Stimulated activated CD8-positive, alpha-beta memory T cell treated with anti-CD3 and anti-CD28 coated beads, Interleukin-12 subunit alpha, Interleukin-12 subunit beta, amount 100 ng/mL, for 24 hours (primary cell): ENCODE data around the gene MAP6.
"Not testable (repeated sequence)": the region's sequence is repeated elsewhere in the genome, so short reads cannot be mapped to it uniquely, and the experiment has no call there.

Source experiments
- DNase-seq: peaks from one replicate; pipeline ENCODE4 v3.0.0-alpha.2; 2020; ENCODE audit errors: extremely low read depth

Gene MAP6

DNA sequence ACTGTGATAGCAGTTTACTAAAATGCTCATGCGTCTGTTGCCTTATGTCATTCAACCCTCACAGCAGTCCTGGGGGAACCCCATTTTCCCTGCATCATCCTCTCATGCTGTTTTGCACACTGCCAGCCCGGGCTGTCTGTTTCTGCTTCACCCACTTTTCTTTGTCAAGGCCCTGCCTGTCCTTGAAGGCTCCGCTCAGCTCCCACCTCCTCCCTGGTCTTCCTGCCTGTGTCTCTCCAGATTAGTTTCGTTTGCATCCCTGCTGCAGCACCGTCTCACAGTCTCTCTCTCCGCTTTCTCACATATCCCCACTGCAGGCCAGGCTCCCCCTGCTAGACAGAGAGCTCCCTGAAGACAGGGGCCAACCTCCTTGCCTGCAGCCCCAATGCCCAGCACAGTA lies 76.9 kb downstream of the MAP6 start:
- no peak for DNase-seq

DNA sequence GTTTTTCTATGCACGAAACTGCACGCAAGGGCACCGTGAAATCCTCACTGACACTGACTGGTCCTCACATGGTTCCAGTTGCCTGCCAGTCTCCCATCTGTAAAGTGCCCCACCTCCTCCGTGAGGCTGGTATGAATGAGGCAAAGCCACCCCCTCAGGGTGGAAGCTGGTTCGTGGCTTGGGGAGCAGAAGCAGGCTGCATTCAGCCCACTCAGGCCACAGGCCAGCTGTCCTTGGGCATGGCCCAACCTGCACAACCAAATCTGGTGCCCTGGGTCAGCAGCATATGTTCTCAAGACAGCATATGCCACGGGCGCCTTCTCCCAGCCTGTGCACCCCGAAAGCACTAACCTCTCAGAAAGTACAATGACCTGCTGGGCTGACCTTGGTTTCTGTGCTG lies 77.5 kb downstream of the MAP6 start:
- DNase-seq, result no peak

DNA sequence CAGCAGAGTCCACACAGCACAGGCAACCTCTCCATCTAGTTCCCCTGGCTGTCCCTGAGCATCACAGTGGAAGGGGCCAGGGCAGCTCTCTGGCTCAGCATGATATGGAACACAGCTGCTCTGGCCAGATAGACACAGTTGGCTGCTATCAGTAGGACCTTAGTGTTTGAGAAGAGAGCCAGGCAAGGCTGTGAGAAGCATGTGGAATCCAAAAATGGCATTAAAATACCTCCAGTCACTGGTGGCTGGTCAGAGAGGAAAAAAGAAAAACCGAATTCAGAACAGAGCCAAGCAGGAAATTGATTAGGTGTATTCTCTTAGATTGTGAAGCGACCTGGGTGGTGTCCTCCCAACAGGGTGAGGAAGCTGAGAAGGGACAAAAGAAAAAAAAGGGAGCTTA lies 78.9 kb downstream of the MAP6 start:
- no peak for DNase-seq

DNA sequence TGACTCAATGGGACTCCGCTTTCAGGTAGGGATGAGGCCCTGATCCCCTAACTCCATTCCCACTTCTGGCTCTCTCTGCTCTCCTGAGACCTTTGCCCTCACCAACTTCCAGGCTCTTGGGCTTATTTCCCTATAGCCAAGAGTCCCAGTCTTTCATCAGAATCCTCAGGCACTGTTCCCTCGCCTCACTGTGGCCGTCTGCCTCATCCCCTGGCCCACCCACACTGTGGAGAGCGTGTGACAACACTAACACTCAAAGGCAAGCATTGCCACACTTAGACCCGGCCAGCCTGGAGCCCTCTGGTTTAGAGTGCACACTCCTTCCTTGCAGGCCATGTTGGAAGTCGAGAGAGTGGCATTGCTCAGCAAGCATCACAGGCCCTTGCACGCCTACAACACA lies 79.8 kb downstream of the MAP6 start:
- no peak for DNase-seq

DNA sequence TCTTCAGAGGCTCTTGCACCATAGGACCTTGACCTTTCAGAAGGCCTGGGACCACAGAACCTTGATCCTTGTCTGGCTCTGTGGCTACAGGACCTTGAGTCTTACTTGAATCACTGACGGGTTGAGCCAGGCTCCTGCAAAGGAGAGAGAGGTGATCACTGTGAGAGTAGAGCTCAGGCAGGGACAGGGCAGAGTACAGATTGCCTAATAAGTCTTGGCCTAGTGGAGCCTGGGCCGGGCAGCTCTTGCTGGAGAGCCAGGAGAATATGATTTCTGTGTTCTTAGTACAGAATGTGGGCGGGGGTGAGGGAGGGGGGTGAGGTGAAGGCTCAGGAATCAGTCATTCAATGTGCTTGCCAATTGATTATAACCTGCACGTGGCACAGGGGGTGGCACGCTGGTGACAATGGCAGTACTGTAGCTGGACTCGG lies 80.8 kb downstream of the MAP6 start:
- no peak for DNase-seq

DNA sequence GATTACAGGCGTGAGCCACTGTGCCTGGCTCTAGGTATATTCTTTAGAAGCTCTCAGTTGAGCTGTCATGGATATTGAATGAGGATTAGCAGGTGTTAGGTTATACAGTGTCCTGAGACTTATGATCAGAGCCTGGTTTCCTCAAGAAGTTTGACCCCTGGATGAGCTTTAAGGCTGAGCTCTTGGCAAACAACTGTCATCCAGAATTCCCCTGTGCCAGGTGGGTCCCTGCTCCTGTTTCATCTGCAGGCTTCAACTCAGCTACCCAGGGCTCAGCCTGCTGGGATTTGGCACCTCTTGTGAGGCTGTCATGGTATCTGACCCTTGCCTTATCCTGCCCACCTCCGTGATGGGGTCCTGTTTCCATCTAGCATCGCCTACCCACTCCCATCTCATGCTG lies 82.4 kb downstream of the MAP6 start:
- no peak for DNase-seq

DNA sequence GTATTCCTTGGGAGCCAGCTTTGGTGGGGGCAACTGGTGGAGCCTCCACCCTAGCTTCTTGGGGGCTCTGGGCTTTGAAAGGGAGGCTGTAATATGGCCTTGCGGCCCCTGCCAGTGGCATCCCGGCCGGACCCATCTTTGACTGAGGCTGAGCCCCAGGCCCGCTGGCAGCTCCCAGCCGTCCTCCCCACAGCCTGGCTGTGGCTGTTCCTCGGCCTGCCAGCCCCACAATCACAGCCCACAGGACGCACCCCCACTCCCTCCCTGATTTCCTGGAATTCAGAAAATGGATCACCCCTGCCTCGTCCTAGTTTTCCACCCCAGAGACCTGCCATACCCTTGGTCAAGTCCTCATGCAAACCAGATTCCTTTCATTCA lies 83.6 kb downstream of the MAP6 start:
- DNase-seq, result no peak

DNA sequence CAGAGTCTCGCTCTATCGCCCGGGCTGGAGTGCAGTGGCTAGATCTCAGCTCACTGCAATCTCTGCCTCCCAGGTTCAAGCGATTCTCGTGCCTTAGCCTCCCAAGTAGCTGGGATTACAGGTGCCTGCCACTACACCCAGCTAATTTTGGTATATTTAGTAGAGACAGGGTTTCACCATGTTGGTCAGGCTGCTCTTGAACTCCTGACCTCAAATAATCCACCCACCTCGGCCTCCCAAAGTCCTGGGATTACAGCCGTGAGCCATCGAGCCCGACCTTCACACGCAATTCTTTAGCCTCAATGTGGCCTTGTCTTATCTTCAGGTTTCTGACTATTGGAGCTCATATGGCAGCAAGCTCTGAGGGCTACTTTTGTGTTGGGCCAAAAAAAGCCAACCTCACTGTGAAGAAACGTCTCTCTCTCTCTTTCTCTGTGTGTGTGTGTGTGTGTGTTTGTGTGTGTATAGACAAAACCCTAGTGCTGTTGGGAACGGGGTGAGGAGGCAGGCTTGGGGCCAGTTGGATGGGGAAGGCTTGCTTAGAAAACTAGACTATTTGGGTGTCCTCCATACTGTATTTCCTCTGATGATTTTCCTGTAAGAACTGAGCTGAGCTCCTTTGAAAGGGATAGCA lies 84.1 kb downstream of the MAP6 start:
- not testable (repeated sequence) for DNase-seq

DNA sequence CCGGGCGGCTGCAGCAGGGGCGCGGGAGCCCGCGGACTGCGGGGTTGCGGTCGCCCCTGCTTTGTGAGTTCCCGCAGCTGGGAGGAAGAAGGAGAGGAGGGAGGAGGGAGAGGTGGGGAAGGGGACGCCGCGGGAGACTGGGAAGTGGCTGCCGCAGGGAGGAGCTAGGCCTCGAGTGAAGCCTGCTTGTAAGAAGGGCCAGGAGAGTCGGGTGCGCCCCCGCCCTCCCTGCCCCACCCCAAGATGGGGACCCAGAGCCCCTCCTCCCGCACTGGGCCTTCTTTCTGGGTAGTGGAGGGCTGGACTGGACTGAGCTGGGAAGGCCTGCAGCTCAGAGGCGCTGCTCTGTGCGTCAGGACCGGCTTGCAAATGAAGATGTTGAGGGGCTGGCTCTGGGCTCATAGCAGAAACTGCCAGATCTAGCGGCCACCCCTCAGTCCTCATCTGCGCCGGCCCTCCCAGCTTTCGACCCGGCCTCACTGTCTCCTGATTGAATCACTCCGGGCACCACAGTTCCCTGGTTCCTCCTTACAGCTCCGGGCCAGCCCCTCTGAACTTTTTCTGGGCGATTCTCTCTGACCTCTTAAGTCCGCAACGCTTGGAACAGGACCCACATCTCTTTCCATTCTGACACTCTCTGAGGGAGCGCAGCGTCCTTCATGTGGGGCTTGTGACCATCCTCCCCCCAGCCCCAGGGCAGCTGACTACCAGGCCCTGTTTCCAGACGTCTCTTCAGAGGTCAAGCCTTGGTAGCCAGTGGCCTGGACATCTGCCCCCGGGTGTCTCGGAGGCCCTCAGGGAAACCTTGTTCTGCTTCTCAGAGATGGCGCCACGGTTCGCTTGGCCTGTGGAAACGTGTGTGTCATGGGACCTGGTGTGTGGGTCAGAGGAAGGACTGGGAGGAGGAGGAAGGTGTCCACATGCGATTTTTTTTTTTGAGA lies 84.8 kb downstream of the MAP6 start:
- DNase-seq, result no peak

DNA sequence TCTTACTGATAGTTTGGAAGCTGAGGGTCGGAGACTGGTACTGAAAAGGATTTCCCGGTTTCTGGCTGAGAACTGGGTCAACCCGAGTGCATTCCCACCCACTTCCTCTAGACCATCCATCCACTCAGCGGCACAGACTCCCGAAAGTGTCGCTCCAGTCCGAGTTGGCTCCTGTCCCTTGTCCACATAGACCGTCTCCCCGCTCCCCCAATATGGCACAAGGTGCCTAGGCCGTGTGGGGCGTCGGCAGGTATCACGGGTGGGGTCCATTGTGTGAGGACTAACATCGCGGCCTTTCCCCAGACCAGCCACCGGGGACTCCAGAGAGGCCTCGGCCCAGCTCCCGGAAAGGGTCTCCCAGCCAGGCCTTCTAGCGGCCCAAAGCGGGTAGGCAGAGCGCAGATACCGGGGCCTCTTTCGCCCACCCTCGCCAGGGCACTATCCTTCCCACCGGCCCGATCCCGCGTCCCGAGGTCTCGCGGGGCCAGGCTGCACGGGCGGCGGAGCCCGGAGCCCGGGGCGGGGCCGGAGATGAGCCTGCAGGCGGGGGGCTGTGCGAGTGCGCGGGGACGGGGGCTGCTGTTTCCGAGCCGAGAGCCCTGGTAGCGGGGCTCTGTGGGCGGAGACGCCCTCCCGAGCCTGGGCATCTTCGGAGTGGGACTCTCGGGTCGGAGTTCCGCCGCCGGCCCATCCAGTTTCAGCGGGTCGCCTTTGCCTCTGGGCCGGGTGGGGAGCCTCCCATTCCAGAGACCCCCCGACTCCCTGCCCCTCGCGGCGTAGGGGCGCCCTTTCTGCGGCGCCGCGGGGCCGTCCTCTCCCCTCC lies 85.7 kb downstream of the MAP6 start:
- no peak for DNase-seq

DNA sequence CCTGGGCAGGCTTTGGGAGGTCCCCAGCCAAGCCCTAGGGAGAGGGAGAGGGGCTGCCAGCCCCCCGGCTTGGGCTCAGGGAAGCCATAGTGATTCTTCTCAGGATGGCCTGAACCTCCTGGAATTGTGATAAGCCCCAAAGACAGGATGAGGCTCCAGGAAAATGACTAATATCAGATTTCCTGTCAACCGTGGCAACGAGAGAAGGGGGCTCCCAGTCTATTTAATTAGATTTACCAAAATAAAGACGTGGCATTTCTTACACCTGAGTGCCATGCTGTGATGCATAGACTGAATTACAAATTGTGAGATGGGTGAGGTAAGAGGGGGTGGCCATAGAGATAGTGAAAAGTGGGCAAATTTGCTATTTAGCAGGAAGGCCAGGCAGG lies 86.3 kb downstream of the MAP6 start:
- DNase-seq, result no peak

DNA sequence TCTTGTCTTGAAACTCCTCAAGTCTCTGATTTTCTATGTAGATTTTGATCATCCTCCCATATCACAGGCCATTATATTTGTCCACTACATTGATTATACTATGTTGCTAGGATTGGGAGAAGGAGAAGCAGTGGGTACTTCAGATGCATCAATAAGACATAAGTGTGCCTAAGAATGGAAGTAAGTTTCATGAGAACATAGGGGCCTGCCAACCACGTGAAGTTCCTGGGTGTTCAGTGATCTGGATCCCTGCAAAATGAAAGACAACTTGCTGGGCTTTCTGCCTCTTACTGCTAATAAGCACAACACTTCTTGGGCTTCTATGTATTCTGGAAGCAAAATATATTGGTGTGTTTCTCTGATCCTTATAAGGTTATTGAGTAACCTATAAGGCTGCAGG lies 89.0 kb downstream of the MAP6 start:
- no peak for DNase-seq

DNA sequence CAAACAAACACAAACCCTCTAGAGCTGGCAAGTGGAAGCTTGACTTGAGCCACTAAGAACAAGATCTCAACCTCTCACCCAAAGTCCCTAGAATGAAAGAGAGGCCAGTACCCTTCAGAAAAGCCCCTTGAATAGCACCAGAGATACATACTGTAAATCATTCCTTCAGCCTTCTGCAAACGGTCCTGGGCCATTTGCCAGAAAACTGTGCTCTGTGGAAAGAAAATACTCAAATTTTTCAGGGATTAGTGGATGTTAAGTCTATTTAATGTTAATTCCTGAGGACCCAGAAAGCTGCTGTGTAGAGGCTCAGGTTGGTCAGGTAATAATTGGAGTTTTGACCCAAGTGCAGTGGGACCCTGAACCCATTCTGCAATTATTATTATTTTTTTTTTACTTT lies 89.9 kb downstream of the MAP6 start:
- DNase-seq, result no peak

DNA sequence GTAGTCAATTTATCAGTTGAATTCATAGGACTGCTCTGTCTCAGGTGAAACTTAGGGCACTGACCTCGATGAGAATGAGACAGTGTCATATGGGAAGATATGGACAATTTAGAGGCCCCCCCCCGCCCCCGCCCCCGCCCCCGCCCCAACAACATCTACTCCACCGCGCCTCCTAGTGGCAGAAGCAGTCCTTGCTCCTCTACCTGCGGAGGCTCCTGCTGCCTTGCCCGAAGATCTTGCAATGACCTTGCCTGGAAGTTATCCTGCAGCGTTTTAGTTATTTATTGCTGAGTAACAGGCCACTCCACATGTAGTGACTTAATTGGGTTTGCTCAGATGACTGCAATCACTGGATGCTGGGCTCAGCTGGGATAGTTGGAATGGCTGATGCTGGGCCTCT lies 91.6 kb downstream of the MAP6 start:
- DNase-seq, result no peak

DNA sequence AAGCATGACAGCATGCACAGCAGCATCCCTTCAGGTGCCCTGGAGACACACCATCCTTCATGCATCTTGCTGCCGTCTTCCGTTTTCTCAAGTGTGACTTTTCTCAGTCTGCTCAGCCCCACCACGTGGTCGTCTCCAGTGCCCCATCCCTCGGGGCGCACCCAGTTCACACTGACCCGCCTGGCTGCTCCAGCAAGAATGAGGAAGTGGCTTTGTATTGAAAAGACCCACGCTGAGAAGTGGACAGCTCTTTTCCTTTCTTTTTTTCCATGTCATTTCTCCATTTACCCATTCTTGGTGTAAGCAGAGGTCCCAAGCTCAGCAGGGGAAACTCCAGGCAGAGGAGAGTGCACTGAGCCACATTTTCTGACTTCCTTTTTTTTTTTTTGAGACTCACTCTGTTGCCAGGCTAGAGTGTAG lies 92.3 kb downstream of the MAP6 start:
- DNase-seq, result no peak

DNA sequence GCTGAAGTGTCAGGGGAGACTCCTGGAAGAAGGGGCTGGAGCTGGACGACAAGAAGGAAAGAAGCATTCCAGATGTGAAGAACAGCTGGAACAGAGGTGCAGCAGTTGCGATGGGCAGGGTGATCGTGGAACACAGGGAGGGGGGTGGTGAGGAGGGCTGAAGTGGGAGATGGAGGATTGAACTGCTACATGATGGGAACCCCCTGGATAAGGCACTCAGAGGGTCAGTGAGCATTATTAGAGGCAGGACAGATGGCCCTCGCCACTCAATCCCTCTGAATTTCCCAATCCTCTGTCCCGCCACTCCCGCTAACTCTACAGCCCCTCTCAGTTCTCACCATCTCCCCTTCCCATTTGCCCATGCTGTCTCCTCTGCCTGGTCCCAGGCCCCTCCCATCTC lies 92.8 kb downstream of the MAP6 start:
- DNase-seq, result no peak

DNA sequence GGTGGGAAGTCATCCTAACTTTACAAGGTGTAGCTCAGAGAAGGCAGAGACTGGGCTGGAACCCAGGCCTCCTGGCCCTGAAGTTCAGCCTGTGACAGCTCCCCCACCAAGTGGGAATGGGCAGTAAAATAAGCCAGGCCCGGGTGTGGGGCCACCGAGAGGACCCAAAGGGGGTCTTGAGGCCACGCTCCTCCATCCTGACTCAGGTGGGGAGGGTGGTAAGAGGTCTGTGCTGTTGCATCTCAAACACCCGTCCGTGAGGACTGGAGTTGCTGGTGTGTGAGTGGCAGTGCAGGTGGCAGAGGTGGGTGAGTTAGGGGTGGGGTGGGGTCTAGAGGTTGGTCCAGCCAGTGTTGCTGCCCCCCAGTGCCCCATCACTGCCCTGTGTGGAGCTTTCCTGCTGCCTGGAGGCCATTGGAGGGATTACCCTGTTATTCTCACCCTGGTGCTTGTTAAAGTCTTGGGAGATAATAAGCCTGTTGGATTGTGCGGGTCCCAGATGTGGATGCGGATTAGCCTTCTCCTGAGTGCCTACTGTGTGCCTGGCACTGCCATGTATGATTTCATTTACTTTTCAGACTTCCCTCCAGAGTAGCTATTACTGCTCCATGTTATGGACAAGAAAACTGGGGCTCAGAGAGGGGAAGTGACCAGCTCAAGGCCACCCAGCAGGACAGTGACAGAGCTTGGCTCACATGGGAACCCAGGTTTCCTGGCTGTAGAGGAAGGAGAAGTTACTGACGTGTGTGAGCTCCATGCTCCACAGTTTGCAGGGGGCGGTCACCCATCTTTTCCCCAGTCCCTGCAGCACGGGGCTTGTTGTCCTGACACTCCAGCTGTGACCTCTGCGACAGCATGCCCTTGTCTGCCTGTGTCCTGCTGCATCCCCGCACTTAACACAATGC lies 93.9 kb downstream of the MAP6 start:
- no peak for DNase-seq

DNA sequence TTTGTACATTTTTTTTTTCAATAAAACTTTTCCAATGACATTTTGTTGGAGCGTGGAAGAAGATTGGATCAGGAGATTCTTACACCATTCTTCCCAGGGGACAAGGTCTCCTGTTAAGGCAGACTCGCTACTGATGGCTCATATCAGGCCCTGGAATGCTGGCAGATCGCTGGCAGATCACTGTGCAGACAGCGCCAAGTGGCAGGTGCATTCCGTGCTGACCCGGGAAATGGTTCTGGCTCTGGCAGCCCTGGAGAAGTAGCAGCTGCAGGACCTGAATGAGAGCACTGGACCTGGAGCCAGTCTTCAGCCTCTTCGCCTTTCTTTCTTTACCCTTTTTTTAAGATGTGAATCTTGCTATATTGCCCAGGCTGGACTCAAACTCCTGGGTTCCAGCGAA lies 96.1 kb downstream of the MAP6 start:
- no peak for DNase-seq

DNA sequence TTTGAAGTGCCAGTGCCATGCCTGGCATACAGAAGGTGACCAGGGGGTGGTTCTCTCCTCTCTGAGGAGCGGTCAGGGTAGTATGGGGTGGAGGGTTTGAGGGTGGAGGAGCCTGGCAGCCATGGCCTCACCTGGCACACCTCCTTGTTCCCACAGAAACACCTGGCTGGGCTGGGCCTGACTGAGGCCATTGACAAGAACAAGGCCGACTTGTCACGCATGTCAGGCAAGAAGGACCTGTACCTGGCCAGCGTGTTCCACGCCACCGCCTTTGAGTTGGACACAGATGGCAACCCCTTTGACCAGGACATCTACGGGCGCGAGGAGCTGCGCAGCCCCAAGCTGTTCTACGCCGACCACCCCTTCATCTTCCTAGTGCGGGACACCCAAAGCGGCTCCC lies 97.2 kb downstream of the MAP6 start:
- DNase-seq, result no peak

DNA sequence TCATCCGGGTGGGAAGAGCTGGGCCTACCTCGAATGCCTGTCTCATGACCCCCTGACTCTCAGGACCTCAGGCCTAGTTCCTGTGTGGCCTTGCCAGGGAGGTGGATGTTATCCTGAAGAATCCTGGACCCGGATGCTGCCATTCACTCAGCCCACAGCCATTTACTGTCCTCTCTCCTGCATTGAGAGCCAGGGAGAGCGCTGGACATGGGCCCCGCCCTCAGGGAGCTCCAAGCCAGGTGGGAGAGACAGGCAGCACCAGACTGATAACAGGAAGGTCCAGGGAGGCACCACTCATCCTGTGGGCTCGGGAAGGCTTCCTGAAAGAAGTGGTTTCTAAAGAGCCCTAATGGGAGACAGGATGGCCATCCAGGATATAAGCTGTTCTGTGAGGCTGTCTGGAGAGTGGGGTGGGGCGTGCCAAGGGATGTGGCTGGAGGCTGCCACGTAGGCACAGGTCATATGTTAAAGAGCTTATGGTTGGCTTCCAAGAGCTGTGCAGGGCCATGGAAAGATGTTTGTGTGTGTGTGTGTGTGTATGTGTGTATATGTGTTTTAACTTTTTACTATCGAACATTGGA lies 98.2 kb downstream of the MAP6 start:
- no peak for DNase-seq

DNA sequence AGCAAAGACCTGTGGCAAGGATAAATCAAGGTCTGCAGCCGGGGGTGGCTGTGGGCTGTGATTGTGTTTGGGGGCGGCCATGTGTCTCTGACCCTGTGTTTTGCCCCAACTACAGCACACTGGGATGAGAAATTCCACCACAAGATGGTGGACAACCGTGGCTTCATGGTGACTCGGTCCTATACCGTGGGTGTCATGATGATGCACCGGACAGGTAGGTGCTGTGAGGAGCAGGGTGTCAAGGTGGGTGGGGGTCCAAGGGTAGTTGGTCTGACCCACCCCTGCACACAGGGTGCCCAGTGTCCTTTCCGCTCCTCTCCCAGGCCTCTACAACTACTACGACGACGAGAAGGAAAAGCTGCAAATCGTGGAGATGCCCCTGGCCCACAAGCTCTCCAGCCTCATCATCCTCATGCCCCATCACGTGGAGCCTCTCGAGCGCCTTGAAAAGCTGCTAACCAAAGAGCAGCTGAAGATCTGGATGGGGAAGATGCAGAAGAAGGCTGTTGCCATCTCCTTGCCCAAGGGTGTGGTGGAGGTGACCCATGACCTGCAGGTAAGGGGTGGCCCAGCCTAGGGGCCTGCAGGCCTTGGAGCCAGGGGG lies 100.1 kb downstream of the MAP6 start:
- DNase-seq, result no peak
